Endothelial cell of umbilical vein (primary cell): Measurements from ENCODE around the gene TNN. TPM values are rescaled to one million over a fixed set of nuclear protein-coding genes. Genes with fewer than 3 reads are reported as not detected.

Source experiments
- BruUV-seq: library from RNA; stranded (reverse); fragments of 400-500 nt; replicated peaks from 2 replicates; lab custom pipeline; 2021; lab: Mats Ljungman, UMichigan
- CTCF ChIA-PET: fragments of 300-600, 350-600 bp; sonication (Branson Sonifier 250); formaldehyde crosslinking; loops from one replicate; lab custom pipeline; 2021; ENCODE audit warnings: antibody characterized with exemption, inconsistent platforms; lab: Charles Lee
- POLR2A ChIA-PET: fragments of 300-600, 350-600 bp; sonication (Branson Sonifier 250); formaldehyde crosslinking; loops from one replicate; lab custom pipeline; 2021; ENCODE audit warnings: antibody characterized with exemption, inconsistent platforms; lab: Charles Lee
- DNase-seq: peaks from one replicate; pipeline ENCODE4 v3.0.0-alpha.2; 2011; ENCODE audit warnings: low read depth, low spot score
- FAIRE-seq: peaks from 2 replicates; lab custom pipeline; 2011; peaks lifted over from hg19 to GRCh38; lab: Jason Lieb, UNC
- H2AFZ ChIP-seq: 2 replicates; pipeline ENCODE4 v1.6.0; 2012; ENCODE audit warnings: low read depth, low read length, control low read depth, inconsistent platforms
- H3K27ac ChIP-seq: 2 replicates; pipeline ENCODE4 v1.5.1; 2011; ENCODE audit warnings: low read depth, mild to moderate bottlenecking, control low read depth, low read length, moderate library complexity; ENCODE audit not compliant: insufficient read depth
- H3K27me3 ChIP-seq, 2 experiments: 2 replicates each; pipeline versions ENCODE4 v1.6.0 to v1.6.1; 2011; ENCODE audit warnings: low read length in 2 of 2, mixed read lengths in 1 of 2; ENCODE audit not compliant: control insufficient read depth in 2 of 2, insufficient read depth in 2 of 2
- H3K36me3 ChIP-seq, 2 experiments: 2 replicates in 1 of 2; 3 replicates in 1 of 2; pipeline ENCODE4 v1.5.1; 2011; ENCODE audit warnings: low read length in 2 of 2, mild to moderate bottlenecking in 1 of 2, moderate library complexity in 1 of 2; ENCODE audit not compliant: control insufficient read depth in 2 of 2, insufficient read depth in 2 of 2; ENCODE audit errors: extremely low read depth in 1 of 2
- H3K4me1 ChIP-seq: 3 replicates; pipeline ENCODE4 v1.5.1; 2011; ENCODE audit warnings: mild to moderate bottlenecking, low read length; ENCODE audit not compliant: control insufficient read depth, insufficient read depth; ENCODE audit errors: extremely low read depth
- H3K4me2 ChIP-seq: 2 replicates; pipeline ENCODE4 v1.6.1; 2011; ENCODE audit warnings: low read length, control low read depth, mixed read lengths; ENCODE audit not compliant: insufficient read depth
- H3K4me3 ChIP-seq, 3 experiments: fragments of 200-600 bp in 1 of 3; sonication (generic), shearing (Covaris generic) in 1 of 3; replicated peaks in 1 of 3; 2 replicates each; pipeline ENCODE4 v1.5.1; 2011 to 2016; ENCODE audit warnings: control low read depth in 3 of 3, low read length in 3 of 3, mild to moderate bottlenecking in 2 of 3, inconsistent platforms in 1 of 3, low read depth in 1 of 3, moderate library complexity in 1 of 3; ENCODE audit not compliant: insufficient read depth in 1 of 3
- H3K79me2 ChIP-seq: 2 replicates; pipeline ENCODE4 v1.6.0; 2012; ENCODE audit warnings: low read length, inconsistent platforms; ENCODE audit not compliant: control insufficient read depth, insufficient read depth
- H3K9ac ChIP-seq: replicated peaks from 2 replicates; pipeline ENCODE3; 2011; ENCODE audit warnings: low read length, control low read depth; ENCODE audit not compliant: insufficient read depth; ENCODE audit errors: extremely low read depth
- H3K9me1 ChIP-seq: replicated peaks from 3 replicates; pipeline ENCODE4 v1.6.0; 2011; ENCODE audit warnings: mild to moderate bottlenecking, low read length; ENCODE audit not compliant: control insufficient read depth, insufficient read depth; ENCODE audit errors: extremely low read depth
- H3K9me3 ChIP-seq: replicated peaks from 2 replicates; pipeline ENCODE4 v1.5.1; 2012; ENCODE audit warnings: low read length, inconsistent platforms; ENCODE audit not compliant: control insufficient read depth, insufficient read depth
- H4K20me1 ChIP-seq: replicated peaks from 2 replicates; pipeline ENCODE3; 2011; ENCODE audit warnings: mild to moderate bottlenecking, low read length; ENCODE audit not compliant: control insufficient read depth, insufficient read depth; ENCODE audit errors: extremely low read depth
- EZH2 ChIP-seq: IDR thresholded peaks from 2 replicates; pipeline ENCODE4 v1.6.1; 2012; ENCODE audit warnings: borderline replicate concordance, low read depth, mild to moderate bottlenecking, moderate library complexity, low read length, inconsistent platforms; ENCODE audit not compliant: severe bottlenecking
- FOS ChIP-seq: IDR thresholded peaks from 2 replicates; pipeline ENCODE4 v1.6.1; 2011; ENCODE audit warnings: mild to moderate bottlenecking, low read length, moderate library complexity, borderline replicate concordance; ENCODE audit not compliant: insufficient read depth
- GATA2 ChIP-seq: IDR thresholded peaks from 2 replicates; pipeline ENCODE4 v1.7.0; 2011; ENCODE audit warnings: low read depth, mild to moderate bottlenecking, moderate library complexity, mixed read lengths, low read length; ENCODE audit not compliant: insufficient read length, insufficient read depth
- JUN ChIP-seq: IDR thresholded peaks from 2 replicates; pipeline ENCODE4 v1.6.1; 2011; ENCODE audit warnings: borderline replicate concordance, low read depth; ENCODE audit not compliant: insufficient read length, insufficient read depth
- MYC ChIP-seq: IDR thresholded peaks from one replicate; pipeline ENCODE4 v1.6.1; 2011; ENCODE audit warnings: mild to moderate bottlenecking, low read depth, low read length
- POLR2A ChIP-seq: IDR thresholded peaks from 2 replicates; pipeline ENCODE4 v1.6.1; 2012; ENCODE audit warnings: low read depth, mild to moderate bottlenecking, control low read depth, low read length
- POLR2AphosphoS5 ChIP-seq: IDR thresholded peaks from 2 replicates; pipeline ENCODE4 v1.6.1; 2012; ENCODE audit warnings: low read depth, mild to moderate bottlenecking, control low read depth, low read length, moderate library complexity; ENCODE audit not compliant: insufficient read depth
- dilution Hi-C: fragments of 300-500 bp; cut with MboI; formaldehyde crosslinking; loops from one replicate; pipeline ENCODE4 v1.15.0; 2019; ENCODE audit warnings: low sequenced_read_pairs; ENCODE audit not compliant: extremely low pct_ligation_motif_present
- intact Hi-C: fragments of 100-400 bp; cut with micrococcal nuclease; formaldehyde crosslinking; loops from one replicate; pipeline ENCODE4 v1.10.0; 2022
- polyA plus RNA-seq, 4 experiments: library from polyadenylated mRNA; depleted of rRNA in 3 of 4; stranded (reverse) in 3 of 4; unstranded in 1 of 4; fragments of >200 nt; gene quantifications; 2 replicates each; pipeline versions ENCODE4 v1.2.1 to v1.2.3, GENCODE V29; 2011 to 2012; ENCODE audit warnings: missing spikeins in 1 of 4
- total RNA-seq: library from RNA; stranded (reverse); gene quantifications from 2 replicates; pipeline ENCODE4 v1.2.3, GENCODE V29; 2021
- TF ChIP-seq, protein P1 (sequence below), 2 donors: IDR thresholded peaks; 1 replicate in 1 of 2; 2 replicates in 1 of 2; pipeline ENCODE4 v1.5.1; 2011; ENCODE audit warnings: low read length in 2 of 2, mild to moderate bottlenecking in 2 of 2, moderate library complexity in 2 of 2, control low read depth in 1 of 2, inconsistent platforms in 1 of 2, low read depth in 1 of 2; ENCODE audit not compliant: insufficient read depth in 1 of 2; ENCODE audit errors: extremely low read depth in 1 of 2
- TF ChIP-seq, protein P2 (sequence below): IDR thresholded peaks from 2 replicates; pipeline ENCODE4 v1.6.1; 2011; ENCODE audit not compliant: insufficient read depth, insufficient read length

Gene TNN
- total and polyA plus RNA-seq, 2 donors (not counting 3 experiments of a cell fraction or from before 2014, with no cell fraction given): not detected

- no peaks in the 10 kb centered on the region for H3K9me1 ChIP-seq
- DNase-seq: no peak
- BruUV-seq: no TSS peak
- intact Hi-C loops (no loop called here), dilution Hi-C loops (no loop called here)
- no peaks in the 10 kb centered on the region for H3K27me3 ChIP-seq
- no peaks in the 10 kb centered on the region for H3K79me2 ChIP-seq
- ChIA-PET POLR2A (no interaction called here), CTCF (no interaction called here)
- no peak overlapping the region for H2AFZ ChIP-seq
- no peak for TF ChIP-seq MYC
- H3K9ac ChIP-seq: no peak overlapping the region
- H3K9me3 ChIP-seq: no peaks in the 10 kb centered on the region
- no peaks in the 10 kb centered on the region for H3K4me1 ChIP-seq
- H3K27ac ChIP-seq: no peak overlapping the region
- no peaks in the 10 kb centered on the region for H4K20me1 ChIP-seq
- no peak for FAIRE-seq
- H3K4me2 ChIP-seq: no peak overlapping the region
- no peak overlapping the region for H3K4me3 ChIP-seq
- H3K36me3 ChIP-seq: no peaks in the 10 kb centered on the region
These were observed 11.7 kb downstream of the TNN start for GRCh38 chr1:175079338-175079737.

- Histone ChIP-seq H3K9ac (no peak overlapping the region), H2AFZ (no peak overlapping the region), H4K20me1 (no peaks in the 10 kb centered on the region), H3K4me3 (no peak overlapping the region), H3K27ac (no peak overlapping the region), H3K4me2 (no peak overlapping the region), H3K9me1 (no peaks in the 10 kb centered on the region), H3K79me2 (no peaks in the 10 kb centered on the region), H3K4me1 (no peaks in the 10 kb centered on the region), H3K9me3 (no peaks in the 10 kb centered on the region), H3K36me3 (no peaks in the 10 kb centered on the region), H3K27me3 (no peaks in the 10 kb centered on the region)
- intact Hi-C loops: no loop called here
- no peak for FAIRE-seq
- TF ChIP-seq GATA2: no peak
- TF ChIP-seq POLR2AphosphoS5: no peak
- no peak for TF ChIP-seq POLR2A
- TF ChIP-seq, protein P1, sequence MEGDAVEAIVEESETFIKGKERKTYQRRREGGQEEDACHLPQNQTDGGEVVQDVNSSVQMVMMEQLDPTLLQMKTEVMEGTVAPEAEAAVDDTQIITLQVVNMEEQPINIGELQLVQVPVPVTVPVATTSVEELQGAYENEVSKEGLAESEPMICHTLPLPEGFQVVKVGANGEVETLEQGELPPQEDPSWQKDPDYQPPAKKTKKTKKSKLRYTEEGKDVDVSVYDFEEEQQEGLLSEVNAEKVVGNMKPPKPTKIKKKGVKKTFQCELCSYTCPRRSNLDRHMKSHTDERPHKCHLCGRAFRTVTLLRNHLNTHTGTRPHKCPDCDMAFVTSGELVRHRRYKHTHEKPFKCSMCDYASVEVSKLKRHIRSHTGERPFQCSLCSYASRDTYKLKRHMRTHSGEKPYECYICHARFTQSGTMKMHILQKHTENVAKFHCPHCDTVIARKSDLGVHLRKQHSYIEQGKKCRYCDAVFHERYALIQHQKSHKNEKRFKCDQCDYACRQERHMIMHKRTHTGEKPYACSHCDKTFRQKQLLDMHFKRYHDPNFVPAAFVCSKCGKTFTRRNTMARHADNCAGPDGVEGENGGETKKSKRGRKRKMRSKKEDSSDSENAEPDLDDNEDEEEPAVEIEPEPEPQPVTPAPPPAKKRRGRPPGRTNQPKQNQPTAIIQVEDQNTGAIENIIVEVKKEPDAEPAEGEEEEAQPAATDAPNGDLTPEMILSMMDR (IDR thresholded peaks at IDR 0.05; ENCODE audit: extremely low read depth in 1 of 2, insufficient read depth in 1 of 2, low read depth in 1 of 2, low read length in 2 of 2): no peak
- no peak for TF ChIP-seq JUN
- TF ChIP-seq FOS: no peak
- TF ChIP-seq, protein P2, sequence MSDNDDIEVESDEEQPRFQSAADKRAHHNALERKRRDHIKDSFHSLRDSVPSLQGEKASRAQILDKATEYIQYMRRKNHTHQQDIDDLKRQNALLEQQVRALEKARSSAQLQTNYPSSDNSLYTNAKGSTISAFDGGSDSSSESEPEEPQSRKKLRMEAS: no peak
- no peak for TF ChIP-seq MYC
- no peak for TF ChIP-seq EZH2
- POLR2A ChIA-PET: no interaction called here
- CTCF ChIA-PET: no interaction called here
- no TSS peak for BruUV-seq
- no peak for DNase-seq
- dilution Hi-C loops: no loop called here
These were observed 12.4 kb downstream of the TNN start for GRCh38 chr1:175080030-175080429.
